ENCODE results near the gene MYB.

DNA sequence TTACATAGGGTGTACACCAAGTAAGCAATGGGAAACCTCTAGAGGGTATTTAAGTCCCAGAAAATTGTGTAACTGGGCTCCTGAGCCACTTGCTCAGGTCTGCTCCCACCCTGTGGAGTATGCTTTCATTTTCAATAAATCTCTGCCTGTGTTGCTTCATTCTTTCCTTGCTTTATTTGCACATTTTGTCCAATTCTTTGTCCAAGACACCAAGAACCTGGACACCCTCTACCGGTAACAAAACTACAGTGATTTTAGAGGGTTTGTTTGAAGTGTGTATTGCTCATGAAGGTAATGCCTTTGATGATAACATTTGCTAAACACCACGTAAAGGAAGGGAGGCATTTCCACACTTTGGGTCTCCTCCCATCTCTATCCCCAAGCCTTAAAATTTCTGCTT lies 46.2 kb downstream of the MYB start:
- TF ChIP-seq, protein P1, sequence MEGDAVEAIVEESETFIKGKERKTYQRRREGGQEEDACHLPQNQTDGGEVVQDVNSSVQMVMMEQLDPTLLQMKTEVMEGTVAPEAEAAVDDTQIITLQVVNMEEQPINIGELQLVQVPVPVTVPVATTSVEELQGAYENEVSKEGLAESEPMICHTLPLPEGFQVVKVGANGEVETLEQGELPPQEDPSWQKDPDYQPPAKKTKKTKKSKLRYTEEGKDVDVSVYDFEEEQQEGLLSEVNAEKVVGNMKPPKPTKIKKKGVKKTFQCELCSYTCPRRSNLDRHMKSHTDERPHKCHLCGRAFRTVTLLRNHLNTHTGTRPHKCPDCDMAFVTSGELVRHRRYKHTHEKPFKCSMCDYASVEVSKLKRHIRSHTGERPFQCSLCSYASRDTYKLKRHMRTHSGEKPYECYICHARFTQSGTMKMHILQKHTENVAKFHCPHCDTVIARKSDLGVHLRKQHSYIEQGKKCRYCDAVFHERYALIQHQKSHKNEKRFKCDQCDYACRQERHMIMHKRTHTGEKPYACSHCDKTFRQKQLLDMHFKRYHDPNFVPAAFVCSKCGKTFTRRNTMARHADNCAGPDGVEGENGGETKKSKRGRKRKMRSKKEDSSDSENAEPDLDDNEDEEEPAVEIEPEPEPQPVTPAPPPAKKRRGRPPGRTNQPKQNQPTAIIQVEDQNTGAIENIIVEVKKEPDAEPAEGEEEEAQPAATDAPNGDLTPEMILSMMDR (IDR thresholded peaks at IDR 0.05): no peak
- TF ChIP-seq POLR2A (IDR thresholded peaks at IDR 0.05): no peak

All from Peyer's patch (tissue), 4 donors.